HUDEP-2 (cell line): Measurements from ENCODE around the gene SKAP1.
"Not testable (repeated sequence)": the region's sequence is repeated elsewhere in the genome, so short reads cannot be mapped to it uniquely, and the experiment has no call there.

Experiments
- DNase-seq, 76 experiments: peaks; one replicate each; lab custom pipeline; 2025; ENCODE audit not compliant: unreplicated experiment in 76 of 76; lab: John Stamatoyannopoulos, UW

Gene SKAP1

DNA sequence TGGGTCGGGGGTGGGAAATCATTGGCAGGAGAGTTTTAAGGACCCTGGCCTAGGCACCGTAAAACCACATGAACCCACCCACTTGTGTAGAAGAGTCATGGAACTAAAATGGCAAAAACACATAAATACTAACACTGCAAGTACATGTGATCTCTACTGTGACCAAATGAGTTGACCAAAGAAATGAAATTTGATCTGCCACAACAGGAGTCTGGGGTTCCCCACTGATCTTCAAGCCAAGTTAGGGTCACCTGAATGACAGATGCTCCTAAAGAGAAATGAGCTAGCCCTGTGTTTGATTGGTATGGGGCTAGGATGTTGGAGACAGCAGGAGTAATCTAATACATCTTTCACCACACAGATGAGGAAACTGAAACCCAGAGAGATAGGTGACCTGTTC is 21.5 kb upstream of the SKAP1 start:
- DNase-seq: no peak

DNA sequence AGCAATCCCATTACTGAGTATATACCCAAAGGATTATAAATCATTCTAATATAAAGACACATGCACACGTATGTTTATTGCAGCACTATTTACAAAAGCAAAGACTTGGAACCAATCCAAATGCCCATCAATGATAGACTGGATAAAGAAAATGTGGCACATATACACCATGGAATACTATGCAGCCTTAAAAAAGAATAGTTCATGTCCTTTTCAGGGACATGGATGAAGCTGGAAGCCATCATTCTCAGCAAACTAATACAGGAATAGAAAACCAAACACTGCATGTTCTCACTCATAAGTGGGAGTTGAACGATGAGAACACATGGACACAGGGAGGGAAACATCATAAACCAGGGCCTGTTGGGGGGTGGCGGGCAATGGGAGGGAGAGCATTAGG is 19.3 kb upstream of the SKAP1 start:
- DNase-seq: not testable (repeated sequence)

DNA sequence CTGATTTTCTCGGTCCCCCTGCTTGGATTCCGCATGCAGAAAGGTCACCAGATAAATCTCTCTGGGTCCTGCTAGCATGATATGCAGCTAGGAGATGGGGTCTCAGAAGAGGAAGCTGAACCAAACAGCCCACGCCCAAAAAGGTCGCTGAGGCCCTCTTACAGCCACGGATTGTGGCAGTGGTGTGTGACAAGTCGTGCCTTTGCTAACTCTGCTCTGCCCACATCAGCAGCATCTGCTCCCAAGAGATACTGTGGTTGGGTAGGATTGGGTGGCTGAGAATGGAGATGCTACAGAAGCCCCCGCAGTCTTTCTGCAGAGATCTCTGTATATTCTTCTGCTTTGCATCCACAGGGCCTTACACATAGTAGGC is 15.2 kb upstream of the SKAP1 start:
- DNase-seq: no peak

DNA sequence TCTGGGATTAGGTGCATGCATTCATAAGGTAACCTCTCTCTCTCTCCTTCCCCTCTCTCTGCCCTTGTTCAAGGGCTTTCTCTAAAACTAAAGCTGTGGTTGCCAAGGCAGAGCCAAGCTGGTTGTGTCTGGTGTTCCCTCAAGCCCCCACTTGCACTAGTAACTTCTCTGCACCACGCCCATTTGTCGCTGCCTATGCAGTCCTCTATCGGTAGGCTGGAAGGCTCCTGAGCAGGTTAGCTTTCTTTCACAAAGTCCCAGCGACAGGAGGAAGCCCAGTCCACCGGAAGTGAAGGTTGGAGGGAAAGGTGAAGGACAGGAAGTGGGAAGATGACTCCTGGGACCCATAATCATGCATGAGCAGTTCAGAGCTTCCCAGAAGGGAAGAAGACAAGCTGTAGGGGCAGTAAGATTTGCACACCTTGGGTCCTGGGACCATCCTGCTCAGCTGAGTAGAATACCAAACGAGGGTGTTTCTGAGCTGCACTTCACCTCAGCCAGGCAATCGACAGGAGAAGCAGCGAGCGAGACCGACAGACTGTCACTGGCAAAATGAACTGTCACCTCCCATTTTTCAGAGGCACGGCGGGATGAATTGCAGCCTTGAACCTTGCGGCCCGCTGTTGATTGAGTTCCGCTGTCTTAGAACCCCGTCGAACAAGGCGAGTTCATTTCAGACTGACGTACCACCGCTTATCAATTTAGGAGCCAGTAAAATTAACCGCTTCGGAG is 14.7 kb upstream of the SKAP1 start:
- DNase-seq: no peak

DNA sequence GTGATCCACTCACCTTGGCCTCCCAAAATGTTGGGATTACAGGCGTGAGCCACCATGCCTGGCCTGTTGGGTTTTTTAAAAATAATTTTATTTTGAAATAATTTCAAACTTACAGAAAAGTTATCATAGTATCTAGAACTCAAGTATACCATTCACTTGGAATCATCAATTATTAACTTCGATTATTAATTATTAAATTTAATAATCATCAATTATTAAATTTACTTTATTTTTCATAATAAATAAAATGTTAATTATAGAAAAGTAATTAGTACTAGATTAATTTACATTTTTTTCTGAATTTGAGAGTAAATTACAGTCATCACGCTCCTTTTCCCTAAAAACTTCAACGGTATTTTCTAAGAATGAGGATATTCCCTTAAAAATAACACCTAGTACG is 13.7 kb upstream of the SKAP1 start:
- DNase-seq: no peak

DNA sequence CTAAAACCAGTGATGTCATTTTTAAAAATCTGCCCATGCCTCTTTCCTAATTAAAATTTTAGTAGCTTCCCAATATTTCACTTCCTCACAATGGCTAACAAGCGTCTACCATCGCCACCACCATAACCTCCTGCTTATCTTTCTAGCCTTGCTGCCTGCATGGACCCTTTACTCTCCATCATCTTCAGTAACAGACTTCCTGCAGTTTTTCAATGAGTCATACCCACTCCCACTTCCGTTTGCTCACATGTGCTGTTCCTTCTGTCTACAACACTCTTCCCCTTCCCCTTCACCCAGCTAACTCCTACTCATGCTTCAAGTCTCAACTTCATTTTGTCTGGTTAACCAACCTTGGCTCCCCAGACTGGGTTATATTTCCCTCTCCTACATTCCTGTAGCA is 12.8 kb upstream of the SKAP1 start:
- DNase-seq: no peak

DNA sequence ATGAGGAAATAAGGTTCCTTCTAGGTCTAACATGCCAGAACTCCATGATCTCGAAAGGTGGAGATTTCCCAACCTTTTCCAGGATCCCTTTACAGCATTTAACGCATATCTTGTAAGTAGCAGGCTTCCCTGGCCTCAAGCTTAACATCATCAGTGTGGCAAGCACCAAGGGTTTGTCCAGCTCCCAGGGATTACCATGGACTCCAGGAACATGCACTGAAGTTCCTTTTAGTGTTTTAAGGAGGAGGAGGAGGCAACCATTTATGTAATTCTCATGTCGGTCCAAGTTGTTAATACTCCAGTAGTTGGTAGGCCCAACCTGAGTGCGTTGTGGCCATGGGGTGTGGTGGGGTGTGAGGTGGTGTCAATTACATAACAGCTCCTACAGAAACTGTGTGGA is 11.8 kb upstream of the SKAP1 start:
- DNase-seq: no peak

DNA sequence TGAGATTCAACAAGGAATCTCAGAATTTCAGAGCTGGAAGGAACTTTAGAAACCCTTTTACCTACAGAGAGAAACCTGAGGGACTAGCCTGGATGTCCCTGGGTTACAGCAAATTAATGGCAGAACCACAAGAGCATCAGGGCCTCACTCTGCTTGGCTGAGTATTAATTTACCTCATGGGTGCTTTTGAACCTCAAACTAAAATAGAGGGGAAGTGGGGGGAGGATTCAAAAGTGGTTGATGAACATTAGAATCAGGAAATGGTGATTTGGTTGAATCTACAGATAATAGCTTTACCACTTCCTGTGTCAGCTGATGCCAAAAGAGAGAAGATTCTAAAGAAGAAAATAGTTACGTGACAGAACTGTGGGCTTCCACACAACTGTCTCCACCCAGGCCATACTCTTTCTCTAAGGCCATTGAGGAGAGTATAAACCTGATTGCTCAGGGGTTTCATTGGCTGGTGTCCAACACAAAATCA is 11.3 kb upstream of the SKAP1 start:
- DNase-seq: no peak

DNA sequence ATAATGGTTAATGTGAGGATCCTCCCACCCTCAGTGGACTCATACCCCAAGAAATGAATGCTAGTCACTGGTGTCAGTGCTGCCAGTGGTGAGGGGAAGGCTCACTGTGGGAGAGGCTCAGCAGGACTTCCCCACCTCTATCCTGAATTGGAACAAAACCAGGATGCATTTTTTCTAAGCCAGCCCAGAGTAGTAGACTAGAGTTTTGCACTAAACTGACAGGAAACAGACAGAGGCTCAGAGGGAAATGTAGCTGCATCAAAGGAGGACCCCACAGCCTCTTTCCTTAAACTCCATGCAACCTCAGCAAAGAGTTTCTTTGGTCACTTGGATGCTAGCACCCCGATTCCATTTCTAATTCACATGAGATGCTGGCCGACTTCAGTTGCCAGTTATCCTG is 10.7 kb upstream of the SKAP1 start:
- DNase-seq: no peak

DNA sequence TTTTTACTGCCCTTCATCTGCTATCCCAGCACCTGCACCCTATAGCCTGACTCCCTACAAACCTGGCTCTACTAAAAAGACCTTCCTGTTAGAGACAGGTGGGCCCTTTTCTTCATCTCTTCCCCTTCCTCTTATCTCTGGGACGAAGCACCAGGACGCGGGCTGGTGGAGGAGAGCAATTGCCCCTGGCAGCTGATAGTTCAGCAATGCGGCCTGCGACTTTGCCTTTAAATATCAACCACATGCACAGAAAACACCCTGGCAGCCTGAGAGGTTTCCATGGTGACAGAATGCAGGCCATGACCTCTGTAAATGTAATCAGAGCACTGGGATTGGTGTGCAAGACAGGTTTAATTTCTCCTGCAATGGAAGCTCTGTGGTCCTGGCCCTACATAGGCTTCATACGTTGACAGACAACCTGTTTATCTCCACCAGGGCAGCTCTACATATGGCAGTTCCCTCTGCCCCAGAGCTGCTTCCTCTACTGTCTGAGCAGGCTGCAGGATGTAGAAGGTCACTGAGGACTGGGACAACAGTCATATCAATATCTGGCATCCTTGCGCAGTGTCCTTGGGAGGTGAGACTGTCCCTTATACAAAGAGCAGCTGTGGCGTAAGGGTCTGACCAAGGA is 10.0 kb upstream of the SKAP1 start:
- no peak for DNase-seq

DNA sequence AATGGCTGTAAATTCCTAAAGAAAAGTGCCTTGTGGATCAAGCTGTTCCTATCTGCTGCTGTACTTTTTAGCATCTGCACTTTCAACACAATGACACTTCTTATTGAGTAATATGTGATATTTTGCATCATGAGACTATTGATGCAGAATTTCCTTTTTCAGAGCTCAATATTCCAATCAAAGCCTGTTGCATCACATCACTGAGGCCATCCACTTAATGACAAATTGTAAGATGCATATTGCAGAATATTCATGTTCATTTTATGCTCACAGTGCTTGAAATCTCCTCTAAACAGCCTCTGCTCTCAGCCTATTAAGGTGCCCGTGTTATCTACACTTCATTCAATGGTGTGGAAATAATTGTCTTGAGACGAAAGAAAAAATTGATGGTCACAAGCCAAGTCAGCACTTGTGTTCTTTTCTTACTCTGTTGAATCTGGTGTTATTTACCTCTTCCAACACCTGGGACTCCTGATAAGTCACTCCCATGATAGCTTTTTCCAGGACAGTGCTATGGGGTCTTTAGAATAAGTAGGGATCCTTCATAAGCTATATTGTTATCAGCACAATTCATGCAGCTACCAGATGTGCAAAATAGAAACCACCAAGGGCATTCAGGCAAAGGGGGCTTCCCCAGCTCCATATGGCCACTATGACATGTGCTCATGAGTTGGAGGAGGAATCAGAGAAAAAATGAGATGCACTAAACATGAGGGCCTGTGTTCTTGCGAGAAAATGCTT is 9.3 kb upstream of the SKAP1 start:
- no peak for DNase-seq

DNA sequence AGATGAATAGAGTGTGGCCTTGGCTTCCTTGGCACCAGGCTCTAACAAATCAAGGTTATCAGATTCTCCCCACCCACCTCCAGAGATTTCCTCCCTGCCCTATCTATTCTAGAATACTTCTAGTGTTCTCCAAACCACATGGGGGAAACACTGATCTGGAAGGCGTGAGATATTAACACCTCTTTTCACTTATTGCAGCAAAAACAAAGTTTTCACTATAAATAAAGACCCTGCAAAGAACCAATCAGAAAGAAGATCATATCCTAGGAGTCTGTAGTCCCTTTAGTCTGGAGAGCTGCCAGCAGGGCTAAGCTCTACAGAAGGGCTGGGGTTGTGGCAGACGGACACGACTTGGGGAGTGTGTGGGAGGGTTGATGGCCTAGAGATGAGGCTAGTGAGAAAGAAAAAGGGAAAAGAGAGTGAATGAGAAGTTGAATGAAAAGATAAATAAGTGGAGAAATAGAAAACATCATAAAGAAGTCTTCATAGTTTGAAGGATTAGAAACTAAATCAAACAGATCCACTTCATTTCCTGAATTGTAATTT is 8.6 kb upstream of the SKAP1 start:
- DNase-seq: peak in 17 of 76 experiments; percentile 3 to 60 (median 15)

DNA sequence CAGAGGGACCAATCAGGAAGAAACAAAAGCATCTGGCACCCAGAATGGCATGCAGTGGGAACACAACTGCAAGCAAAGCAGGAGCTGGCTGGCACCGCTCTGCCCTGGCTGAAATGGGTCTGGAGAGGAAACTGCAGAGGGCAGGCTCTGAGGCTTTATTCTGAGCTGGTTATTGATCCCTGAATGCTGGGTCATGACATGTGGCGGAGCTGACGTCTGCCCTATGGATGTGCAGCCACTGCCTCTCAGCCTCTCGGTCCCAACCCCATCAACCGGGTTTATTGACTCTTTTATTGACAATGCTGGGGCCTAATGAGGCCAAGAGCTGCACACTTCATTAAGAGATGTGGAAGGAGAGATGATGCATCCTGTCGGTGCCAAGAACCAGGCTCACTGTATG is 3.9 kb upstream of the SKAP1 start:
- no peak for DNase-seq

DNA sequence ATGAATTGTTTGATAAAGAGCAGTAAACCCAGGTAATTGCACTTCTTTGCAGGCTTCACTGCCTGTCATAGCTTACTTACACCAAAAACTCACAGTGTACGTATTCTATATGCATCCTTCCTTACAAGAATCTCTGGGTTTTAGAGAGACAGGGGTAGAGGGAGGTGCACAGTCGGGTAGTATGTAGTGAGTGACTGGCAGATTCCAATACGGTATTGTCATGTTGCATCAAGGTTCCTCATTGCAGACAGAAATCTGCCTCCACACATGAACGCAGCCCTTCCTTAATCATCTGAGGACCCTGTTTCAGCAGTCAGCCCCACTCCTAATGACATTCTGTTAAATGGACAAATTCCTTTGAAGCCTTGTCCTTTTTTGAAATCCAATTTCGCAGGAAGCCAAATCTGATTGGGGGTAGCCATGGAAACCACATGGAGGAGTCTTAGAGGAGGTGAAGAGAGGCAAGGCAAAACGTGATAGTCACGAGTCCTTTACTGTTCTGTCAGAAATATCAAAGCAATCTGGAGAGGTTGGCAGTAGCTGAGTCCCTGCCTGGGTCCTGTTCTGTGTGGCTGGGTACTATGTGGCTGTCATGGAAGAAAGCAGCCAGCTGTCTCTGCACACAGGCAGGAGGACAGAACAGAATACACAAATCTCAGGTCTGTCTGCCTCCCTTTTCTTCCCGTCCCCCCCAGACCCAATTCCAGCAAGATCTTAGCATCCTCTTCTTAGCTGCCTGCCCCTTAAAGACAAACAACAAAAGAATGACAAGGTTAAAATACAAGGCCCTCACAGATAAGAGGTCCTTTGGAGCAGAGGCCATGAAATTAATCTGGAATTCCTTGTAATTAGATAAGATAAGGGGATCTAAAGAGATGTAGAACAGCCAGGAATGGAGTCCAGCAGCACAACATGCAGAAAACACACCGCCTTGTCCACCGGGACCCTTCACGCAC is 3.1 kb upstream of the SKAP1 start:
- peak in 4 of 76 experiments; percentile 7 to 16 (median 12) for DNase-seq

DNA sequence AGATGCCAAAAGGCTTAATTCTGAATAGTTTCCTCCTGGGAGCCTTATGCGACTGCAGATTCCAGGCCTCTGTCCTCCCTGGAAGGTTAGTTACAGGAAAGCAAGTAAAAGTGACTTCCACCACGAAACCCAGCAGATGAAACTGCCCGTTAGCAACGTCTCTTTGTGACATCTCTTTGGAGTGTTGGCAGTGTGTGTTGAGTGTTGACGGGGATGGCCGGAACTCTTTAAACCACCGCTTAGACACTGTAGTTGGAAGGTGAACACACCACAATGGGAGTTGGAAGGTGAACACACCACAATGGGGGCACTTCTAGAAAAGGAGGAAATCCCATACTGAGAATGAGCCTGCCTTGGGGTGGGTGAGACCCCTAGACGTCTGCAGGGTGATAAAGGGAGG is 858 bp downstream of the SKAP1 start:
- DNase-seq: no peak

DNA sequence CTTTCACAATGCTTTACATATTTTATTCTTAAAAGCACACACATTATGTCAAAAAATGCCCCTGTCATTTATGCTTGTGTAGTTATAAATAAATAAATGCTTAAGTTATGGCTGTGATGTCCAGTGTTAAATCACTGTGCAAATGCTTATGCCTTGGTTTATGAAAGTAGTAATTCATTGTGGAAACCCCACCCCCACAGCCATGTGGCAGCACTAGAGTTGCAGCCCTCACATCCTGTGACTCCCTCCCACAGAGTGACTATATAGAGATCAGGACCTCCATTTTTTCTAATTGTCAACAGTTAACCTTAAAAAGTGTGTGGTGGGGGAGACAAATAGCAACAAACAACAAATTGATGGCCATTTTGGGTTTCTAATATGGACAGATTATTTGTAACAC is 2.4 kb downstream of the SKAP1 start:
- peak in 5 of 76 experiments; percentile 2 to 18 (median 6) for DNase-seq

DNA sequence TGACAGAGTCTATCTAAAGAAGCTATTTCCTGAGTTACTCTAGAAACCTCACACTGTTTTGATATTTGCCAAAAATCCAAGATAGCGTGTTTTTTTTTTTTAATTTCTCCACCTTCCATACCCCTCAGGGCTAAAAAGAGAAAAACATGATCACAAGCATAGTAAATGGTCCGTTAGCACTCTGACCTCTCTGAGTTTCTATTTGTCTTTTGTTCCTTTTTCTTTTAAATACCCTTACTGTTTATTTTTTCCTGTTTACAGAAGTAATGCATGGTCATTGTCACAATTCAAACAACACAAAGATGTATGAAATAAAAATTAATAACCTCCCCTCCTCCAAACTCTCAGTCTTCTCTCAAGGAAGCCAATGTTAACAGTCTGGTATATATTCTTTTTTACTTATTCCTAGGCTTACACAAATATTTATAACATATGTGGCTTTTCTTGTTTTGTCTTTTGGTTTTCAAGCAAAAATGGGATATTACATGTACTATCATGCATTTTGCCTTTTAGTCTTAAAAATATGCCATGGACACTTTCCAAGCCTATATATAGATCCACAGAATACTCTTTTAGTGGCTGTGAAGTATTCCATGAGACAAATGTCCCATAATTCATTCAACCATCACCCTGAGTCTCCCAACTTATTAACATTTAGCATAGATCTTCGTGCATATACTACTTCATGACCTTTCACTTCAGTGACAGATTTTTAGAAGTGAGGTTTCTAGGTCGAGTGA is 3.1 kb downstream of the SKAP1 start:
- DNase-seq: no peak

DNA sequence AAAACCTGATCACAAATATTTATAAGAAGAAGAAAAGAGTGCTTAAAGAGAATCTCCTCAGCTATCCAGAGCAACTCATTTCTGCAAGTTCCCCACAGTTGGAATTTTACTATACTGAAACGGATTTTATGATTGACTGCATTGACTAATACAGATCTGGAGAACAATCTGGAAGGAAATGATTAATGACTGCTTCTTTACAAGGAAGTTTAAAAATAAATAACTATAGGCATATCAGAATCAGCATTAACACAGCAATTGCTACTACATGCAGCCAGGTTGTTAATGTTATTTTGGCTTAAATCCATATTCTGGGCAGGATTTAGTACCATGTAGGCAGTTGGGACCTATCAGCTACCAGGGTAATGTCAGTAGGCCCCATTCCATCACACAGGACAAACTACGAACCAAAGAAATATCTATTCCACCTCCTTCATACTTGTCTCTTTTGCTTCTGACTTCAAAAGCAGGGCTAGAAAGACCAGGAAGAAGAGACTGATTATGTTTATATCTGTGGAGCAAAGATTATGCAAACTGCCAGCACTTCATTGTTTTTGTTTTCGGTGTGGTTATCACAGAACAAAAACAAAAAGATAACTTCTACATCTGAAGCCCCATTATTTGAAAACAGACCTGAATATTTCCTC is 3.9 kb downstream of the SKAP1 start:
- no peak for DNase-seq

DNA sequence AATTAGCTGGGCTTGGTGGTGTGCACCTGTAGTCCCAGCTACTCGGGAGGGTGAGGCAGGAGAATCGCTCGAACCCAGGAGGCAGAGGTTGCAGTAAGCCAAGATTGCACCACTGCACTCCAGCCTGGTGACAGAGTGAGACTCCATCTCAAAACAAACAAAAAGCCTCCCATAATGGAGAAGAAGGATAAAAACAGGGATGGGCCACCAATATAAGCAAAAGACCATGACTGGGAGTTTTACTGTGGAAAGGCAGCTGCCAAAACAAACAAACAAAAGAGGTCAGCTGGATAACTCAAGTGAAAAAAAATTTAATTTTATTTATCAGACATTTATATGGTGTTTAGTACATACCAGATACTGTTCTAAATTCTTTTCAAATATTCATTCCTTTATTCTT is 8.0 kb downstream of the SKAP1 start:
- DNase-seq: not testable (repeated sequence)
